Parathyroid adenoma (tissue), 2 donors: ENCODE measurements around the gene ERC1.

ENCODE experiments used
- H2AFZ ChIP-seq: fragments of 300-600 bp; sonication (generic); one replicate; pipeline ENCODE4 v1.7.0; 2017; ENCODE audit warnings: antibody characterized with exemption, mild to moderate bottlenecking
- H3K27ac ChIP-seq: fragments of 300-600 bp; sonication (generic); one replicate; pipeline ENCODE4 v1.7.0; 2017
- H3K27me3 ChIP-seq: fragments of 300-600 bp; sonication (generic); one replicate; pipeline ENCODE4 v1.7.0; 2017; ENCODE audit warnings: low read length; ENCODE audit not compliant: control insufficient read depth, insufficient read depth
- H3K36me3 ChIP-seq: fragments of 300-600 bp; sonication (generic); one replicate; pipeline ENCODE4 v1.7.0; 2017; ENCODE audit warnings: low read length; ENCODE audit not compliant: control insufficient read depth, insufficient read depth
- H3K4me1 ChIP-seq: fragments of 300-600 bp; sonication (generic); one replicate; pipeline ENCODE4 v1.7.0; 2017; ENCODE audit warnings: control low read depth
- H3K4me2 ChIP-seq: fragments of 300-600 bp; sonication (generic); one replicate; pipeline ENCODE4 v1.7.0; 2017; ENCODE audit warnings: low read length
- H3K4me3 ChIP-seq: fragments of 300-600 bp; sonication (generic); one replicate; pipeline ENCODE4 v1.7.0; 2017; ENCODE audit warnings: low read depth, low read length
- H3K79me2 ChIP-seq: fragments of 300-600 bp; sonication (generic); one replicate; pipeline ENCODE4 v1.7.0; 2017; ENCODE audit warnings: control low read depth
- H3K9ac ChIP-seq: fragments of 300-600 bp; sonication (generic); one replicate; pipeline ENCODE4 v1.7.0; 2017; ENCODE audit warnings: mild to moderate bottlenecking
- H3K9me3 ChIP-seq: fragments of 300-600 bp; sonication (generic); one replicate; pipeline ENCODE4 v1.7.0; 2017; ENCODE audit warnings: low read length; ENCODE audit not compliant: control insufficient read depth
- TF ChIP-seq, protein P1 (sequence below): fragments of 300-600 bp; sonication (generic); IDR thresholded peaks from one replicate; pipeline ENCODE4 v1.7.0; 2017; ENCODE audit warnings: antibody characterized with exemption, mild to moderate bottlenecking
- donor health status: primary hyperparathyroidism.

The ERC1 gene

GRCh38 chr12:955939-956338, 35.1 kb upstream of the ERC1 start:
- Histone ChIP-seq H3K27me3 (no peaks in the 10 kb centered on the region), H3K9me3 (no peaks in the 10 kb centered on the region), H2AFZ (no peak overlapping the region), H3K79me2 (no peaks in the 10 kb centered on the region), H3K36me3 (no peaks in the 10 kb centered on the region), H3K9ac (no peak overlapping the region), H3K4me3 (no peak overlapping the region), H3K4me1 (no peaks in the 10 kb centered on the region), H3K27ac (no peak overlapping the region), H3K4me2 (no peak overlapping the region)
- TF ChIP-seq, protein P1, sequence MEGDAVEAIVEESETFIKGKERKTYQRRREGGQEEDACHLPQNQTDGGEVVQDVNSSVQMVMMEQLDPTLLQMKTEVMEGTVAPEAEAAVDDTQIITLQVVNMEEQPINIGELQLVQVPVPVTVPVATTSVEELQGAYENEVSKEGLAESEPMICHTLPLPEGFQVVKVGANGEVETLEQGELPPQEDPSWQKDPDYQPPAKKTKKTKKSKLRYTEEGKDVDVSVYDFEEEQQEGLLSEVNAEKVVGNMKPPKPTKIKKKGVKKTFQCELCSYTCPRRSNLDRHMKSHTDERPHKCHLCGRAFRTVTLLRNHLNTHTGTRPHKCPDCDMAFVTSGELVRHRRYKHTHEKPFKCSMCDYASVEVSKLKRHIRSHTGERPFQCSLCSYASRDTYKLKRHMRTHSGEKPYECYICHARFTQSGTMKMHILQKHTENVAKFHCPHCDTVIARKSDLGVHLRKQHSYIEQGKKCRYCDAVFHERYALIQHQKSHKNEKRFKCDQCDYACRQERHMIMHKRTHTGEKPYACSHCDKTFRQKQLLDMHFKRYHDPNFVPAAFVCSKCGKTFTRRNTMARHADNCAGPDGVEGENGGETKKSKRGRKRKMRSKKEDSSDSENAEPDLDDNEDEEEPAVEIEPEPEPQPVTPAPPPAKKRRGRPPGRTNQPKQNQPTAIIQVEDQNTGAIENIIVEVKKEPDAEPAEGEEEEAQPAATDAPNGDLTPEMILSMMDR, result no peak

DNA sequence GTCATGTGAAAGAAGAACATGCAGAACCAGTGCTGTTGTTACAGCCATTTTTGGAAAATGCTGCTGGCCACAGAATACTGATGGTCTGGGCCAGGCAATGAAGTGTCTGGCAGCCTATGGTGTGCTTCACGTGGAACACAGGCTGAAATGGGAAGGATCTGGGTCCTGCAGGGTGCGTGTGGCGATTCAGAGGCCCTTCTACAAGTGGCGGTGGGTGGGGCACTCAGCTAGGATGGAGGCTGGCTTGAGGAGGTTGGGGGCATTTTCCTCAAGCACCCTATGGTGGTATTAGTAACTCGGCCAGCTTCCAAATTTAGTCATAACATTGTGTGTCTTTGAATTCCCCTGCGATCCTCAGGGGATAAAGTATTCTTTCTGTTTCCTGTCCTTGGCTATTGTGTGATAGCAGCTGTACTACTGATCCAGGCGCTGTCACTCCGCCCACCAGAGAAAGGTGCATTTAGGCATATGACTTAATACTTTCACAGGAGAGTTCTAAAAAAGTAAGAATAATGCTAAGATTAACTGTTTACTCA, 32.4 kb upstream of the ERC1 start:
- Histone ChIP-seq H3K36me3 (no peaks in the 10 kb centered on the region), H2AFZ (no peak overlapping the region), H3K4me1 (no peaks in the 10 kb centered on the region), H3K9me3 (no peaks in the 10 kb centered on the region), H3K79me2 (no peaks in the 10 kb centered on the region), H3K27me3 (no peaks in the 10 kb centered on the region), H3K4me2 (no peak overlapping the region), H3K27ac (no peak overlapping the region), H3K4me3 (no peak overlapping the region), H3K9ac (no peak overlapping the region)
- TF ChIP-seq, protein P1, result no peak

- Histone ChIP-seq H3K27ac (no peak overlapping the region), H3K9ac (no peak overlapping the region), H3K4me2 (no peak overlapping the region), H3K4me1 (no peaks in the 10 kb centered on the region), H3K9me3 (no peaks in the 10 kb centered on the region), H3K27me3 (no peaks in the 10 kb centered on the region), H3K4me3 (no peak overlapping the region), H3K36me3 (no peaks in the 10 kb centered on the region), H3K79me2 (no peaks in the 10 kb centered on the region), H2AFZ (no peak overlapping the region)
- TF ChIP-seq, protein P1, result no peak
These were observed 24.3 kb upstream of the ERC1 start for GRCh38 chr12:966724-967123.

DNA sequence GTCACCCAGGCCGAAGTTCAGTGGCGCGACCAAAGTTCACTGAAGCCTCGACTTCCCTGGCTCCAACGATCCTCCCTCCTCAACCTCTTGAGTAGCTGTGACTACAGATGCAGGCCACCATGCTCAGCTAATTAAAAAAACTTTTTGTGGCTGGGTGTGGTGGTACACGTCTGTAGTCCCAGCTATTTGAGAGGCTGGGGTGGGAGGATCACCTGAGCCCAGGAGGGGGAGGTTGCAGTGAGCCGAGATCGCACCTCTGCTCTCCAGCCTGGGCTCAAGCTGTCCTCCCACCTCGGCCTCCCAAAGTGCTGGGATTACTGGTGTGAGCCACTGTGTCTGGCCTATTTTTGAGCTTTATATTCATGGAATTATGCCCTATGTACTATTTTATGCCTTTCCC, 23.4 kb upstream of the ERC1 start:
- Histone ChIP-seq H3K9me3 (no peaks in the 10 kb centered on the region), H3K9ac (no peak overlapping the region), H3K36me3 (no peaks in the 10 kb centered on the region), H3K27ac (no peak overlapping the region), H2AFZ (no peak overlapping the region), H3K79me2 (no peaks in the 10 kb centered on the region), H3K4me2 (no peak overlapping the region), H3K27me3 (no peaks in the 10 kb centered on the region), H3K4me1 (no peaks in the 10 kb centered on the region), H3K4me3 (no peak overlapping the region)
- TF ChIP-seq, protein P1, result no peak

DNA sequence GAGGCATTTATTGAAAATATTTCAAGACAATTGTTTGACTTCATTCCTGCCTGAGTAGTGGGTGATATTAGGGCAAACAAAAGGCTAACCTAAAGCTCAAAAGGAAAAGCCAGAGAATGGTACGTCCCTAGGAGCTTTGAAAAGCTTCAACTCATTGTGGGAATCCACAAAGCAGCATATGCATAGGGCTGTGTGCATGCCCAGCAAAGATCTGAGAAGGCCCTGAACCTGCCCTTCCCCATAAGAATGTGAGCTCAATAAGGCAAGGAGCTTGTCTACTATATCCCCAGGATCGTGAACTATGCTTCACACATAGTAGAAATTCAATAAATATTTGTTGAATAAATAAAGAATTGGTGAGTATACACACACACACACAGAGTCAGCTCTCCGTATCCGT, 22.5 kb upstream of the ERC1 start:
- Histone ChIP-seq H3K9me3 (no peaks in the 10 kb centered on the region), H3K27me3 (no peaks in the 10 kb centered on the region), H3K4me2 (no peak overlapping the region), H3K9ac (no peak overlapping the region), H3K36me3 (no peaks in the 10 kb centered on the region), H3K27ac (no peak overlapping the region), H3K79me2 (no peaks in the 10 kb centered on the region), H2AFZ (no peak overlapping the region), H3K4me3 (no peak overlapping the region), H3K4me1 (no peaks in the 10 kb centered on the region)
- TF ChIP-seq, protein P1, result no peak
